Measurements from ENCODE around the gene CCSER2.

The CCSER2 gene

DNA sequence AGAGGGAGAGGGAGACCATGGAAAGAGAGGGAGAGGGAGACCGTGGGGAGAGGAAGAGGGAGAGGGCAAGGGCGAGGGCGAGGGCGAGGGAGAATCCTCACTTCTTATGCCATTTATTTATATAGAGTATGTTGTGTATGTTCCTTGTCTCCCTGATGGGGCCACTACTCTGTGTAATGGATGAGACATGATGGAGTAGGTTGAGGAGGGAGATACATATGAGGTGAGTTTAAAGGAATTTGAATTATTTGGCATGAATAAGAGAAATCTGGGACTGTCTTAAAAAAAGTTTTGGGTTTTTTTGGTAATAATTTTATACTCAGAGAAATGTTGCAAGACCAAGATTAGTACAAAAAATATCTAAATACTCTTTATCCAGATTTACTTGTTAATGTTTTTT lies 20.1 kb downstream of the CCSER2 start:
- DNase-seq, result no peak

- no peak for DNase-seq
Observed at GRCh38 chr10:84348860-84349259, 20.5 kb downstream of the CCSER2 start.

- DNase-seq, result peak; percentile 52
Observed at GRCh38 chr10:84352251-84352842, 24.0 kb downstream of the CCSER2 start.

GRCh38 chr10:84353052-84353803 lies 24.8 kb downstream of the CCSER2 start:
- no peak for DNase-seq

GRCh38 chr10:84354623-84355022 lies 26.2 kb downstream of the CCSER2 start:
- DNase-seq, result no peak

- no peak for DNase-seq
Observed at GRCh38 chr10:84355106-84355505, 26.7 kb downstream of the CCSER2 start.

- DNase-seq, result no peak
Observed at GRCh38 chr10:84356928-84357327, 28.5 kb downstream of the CCSER2 start.

GRCh38 chr10:84358743-84359142 lies 30.4 kb downstream of the CCSER2 start:
- DNase-seq, result no peak

- no peak for DNase-seq
Observed at GRCh38 chr10:84360637-84361365, 32.4 kb downstream of the CCSER2 start.

GRCh38 chr10:84365335-84365881 lies 37.0 kb downstream of the CCSER2 start:
- no peak for DNase-seq

- no peak for DNase-seq
Observed at GRCh38 chr10:84366041-84366440, 37.7 kb downstream of the CCSER2 start.

GRCh38 chr10:84367256-84367655 lies 38.9 kb downstream of the CCSER2 start:
- DNase-seq, result no peak

DNA sequence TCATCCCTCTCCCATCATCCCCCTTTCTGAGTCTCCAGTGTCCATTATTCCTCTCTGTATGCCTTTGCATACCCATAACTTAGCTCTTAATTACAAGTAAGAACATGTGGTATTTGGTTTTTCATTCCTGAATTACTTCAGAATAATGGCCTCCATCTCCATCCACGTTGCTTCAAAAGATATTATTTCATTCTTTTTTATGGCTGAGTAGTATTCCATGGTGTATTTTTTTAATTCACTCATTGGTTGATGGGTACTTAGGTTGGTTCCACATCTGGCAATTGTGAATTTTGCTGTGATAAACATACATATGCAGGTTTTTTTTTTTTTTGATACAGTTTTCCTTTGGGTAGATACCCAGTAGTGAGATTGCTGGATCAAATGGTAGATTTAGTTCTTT lies 40.4 kb downstream of the CCSER2 start:
- no peak for DNase-seq

DNA sequence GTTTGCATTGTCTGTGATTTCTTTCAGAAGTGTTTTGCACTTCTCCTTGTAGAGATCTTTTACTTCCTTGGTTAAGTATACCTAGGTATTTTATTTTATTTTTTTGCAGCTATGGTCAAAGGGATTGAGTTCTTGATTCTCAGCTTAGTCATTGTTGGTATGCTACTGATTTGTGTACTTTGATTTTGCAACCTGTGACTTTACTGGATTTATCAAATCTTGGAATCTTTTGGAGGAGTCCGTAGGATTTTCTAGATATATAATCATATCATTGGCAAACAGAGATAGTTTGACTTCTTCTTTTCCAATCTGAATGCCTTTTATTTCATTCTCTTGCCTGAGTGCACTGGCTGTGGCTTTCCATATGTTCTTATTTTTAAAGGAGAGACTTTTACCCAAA lies 41.9 kb downstream of the CCSER2 start:
- DNase-seq, result no peak

- DNase-seq, result no peak
Observed at GRCh38 chr10:84371944-84372343, 43.6 kb downstream of the CCSER2 start.

GRCh38 chr10:84373000-84373399 lies 44.6 kb downstream of the CCSER2 start:
- no peak for DNase-seq

GRCh38 chr10:84374455-84374854 lies 46.1 kb downstream of the CCSER2 start:
- DNase-seq, result no peak

DNA sequence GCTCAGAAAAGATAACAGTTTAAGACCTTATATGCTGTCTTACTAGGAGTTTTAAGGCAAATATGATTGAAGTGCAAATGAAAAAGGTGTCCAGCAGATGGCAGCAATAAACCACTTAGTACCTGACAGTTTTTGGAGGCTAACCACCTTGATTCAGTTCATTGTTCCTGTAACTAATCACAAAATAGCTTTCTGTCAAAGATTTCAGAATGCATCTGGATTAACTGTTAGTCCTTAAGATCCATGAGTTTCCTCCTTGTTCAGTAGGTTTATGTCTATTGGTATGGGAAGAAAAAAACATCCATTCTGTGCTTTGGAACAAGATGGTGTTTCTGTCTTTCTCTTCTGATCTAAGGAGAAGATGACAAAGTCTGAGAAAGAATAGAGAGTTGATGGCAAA lies 46.6 kb downstream of the CCSER2 start:
- peak; percentile 4 for DNase-seq

DNA sequence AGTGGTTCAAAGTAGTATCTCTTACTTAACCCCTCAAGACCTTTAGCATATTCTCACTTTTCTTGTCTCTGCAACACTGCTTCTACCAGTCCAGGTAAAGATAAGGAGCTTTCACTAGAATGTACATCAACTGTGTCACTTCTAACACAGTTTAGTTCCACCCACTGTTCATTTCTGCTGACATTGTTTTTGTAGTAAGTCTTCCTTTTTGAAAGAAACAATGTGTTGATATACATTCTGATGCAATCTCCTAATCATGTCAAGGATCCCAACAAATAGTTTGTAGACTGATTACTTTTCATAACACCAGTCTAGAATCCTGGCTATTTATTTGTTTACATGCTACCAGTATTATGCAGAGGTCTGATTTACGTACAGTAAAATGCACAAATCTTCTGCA lies 47.5 kb downstream of the CCSER2 start:
- DNase-seq, result no peak

DNA sequence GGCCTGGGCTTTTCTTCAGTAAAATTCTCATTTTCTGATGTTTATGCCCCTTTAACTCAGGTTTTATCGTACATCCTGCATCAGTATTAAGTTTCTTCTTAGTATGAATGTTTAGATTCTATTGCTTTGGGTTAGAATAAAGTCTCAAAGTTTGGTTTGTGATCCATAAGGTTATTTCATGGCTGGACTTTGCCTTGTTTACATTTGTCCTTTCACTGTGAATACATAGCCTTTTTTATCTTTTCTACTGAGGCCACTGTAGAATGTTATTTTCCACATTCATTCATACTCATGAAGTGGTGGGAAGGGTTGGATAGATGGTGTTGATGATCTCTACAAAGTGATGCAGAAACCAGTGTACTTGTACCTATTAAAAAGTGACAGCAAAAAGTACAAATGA lies 59.8 kb downstream of the CCSER2 start:
- no peak for DNase-seq

GRCh38 chr10:84390364-84390763 lies 62.0 kb downstream of the CCSER2 start:
- no peak for DNase-seq

GRCh38 chr10:84391326-84391725 lies 62.9 kb downstream of the CCSER2 start:
- DNase-seq, result no peak

- DNase-seq, result no peak
Observed at GRCh38 chr10:84392181-84392580, 63.8 kb downstream of the CCSER2 start.

DNA sequence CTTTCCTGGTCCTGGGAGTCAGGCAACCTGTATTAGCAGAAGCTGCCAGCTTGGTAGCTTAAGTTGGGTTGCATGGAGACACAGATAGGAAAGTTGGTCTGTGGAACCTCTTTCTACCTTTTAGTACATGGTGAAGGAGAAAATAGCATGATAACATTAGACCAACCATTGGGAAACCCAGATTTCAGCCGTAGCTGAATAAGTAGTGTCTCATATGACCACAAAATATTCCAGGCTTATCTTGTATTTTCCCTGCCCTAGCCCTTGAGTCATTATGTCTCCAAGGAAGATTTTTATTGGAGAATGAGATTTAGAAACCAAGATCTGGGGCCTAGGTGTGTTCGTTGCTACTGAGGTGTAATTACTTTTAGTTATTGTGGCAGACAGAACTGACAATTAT lies 67.2 kb downstream of the CCSER2 start:
- DNase-seq, result no peak

Measured in T-helper 9 cell (primary cell).